OCI-M1 (cell line): Measurements from ENCODE around the gene NAPA.

Experiments
- DNase-seq: peaks from one replicate; lab custom pipeline; 2025; lab: John Stamatoyannopoulos, UW

Gene NAPA

GRCh38 chr19:47521473-47522180 lies 6.8 kb upstream of the NAPA start:
- DNase-seq = no peak

- no peak for DNase-seq
Measured at GRCh38 chr19:47520839-47521238, 6.0 kb upstream of the NAPA start.

GRCh38 chr19:47520343-47520806 lies 5.5 kb upstream of the NAPA start:
- no peak for DNase-seq

GRCh38 chr19:47518854-47519253 lies 4.0 kb upstream of the NAPA start:
- DNase-seq = no peak

- DNase-seq = peak; percentile 67
Measured at GRCh38 chr19:47518139-47518538, 3.3 kb upstream of the NAPA start.

GRCh38 chr19:47514151-47514868 lies 553 bp downstream of the NAPA start:
- DNase-seq = no peak

- DNase-seq = no peak
Measured at GRCh38 chr19:47512948-47513319, 1.9 kb downstream of the NAPA start.

GRCh38 chr19:47512183-47512947 lies 2.5 kb downstream of the NAPA start:
- peak; percentile 44 for DNase-seq

GRCh38 chr19:47511681-47512080 lies 3.2 kb downstream of the NAPA start:
- no peak for DNase-seq

GRCh38 chr19:47511128-47511517 lies 3.7 kb downstream of the NAPA start:
- no peak for DNase-seq

- DNase-seq = no peak
Measured at GRCh38 chr19:47510516-47511127, 4.2 kb downstream of the NAPA start.

GRCh38 chr19:47509973-47510372 lies 4.9 kb downstream of the NAPA start:
- no peak for DNase-seq

- DNase-seq = no peak
Measured at GRCh38 chr19:47509170-47509847, 5.6 kb downstream of the NAPA start.

- no peak for DNase-seq
Measured at GRCh38 chr19:47508721-47509120, 6.1 kb downstream of the NAPA start.

GRCh38 chr19:47507924-47508553 lies 6.8 kb downstream of the NAPA start:
- no peak for DNase-seq

GRCh38 chr19:47507012-47507411 lies 7.9 kb downstream of the NAPA start:
- no peak for DNase-seq

- DNase-seq = no peak
Measured at GRCh38 chr19:47506459-47506858, 8.4 kb downstream of the NAPA start.

GRCh38 chr19:47505506-47505905 lies 9.4 kb downstream of the NAPA start:
- no peak for DNase-seq

GRCh38 chr19:47503826-47504150 lies 11.1 kb downstream of the NAPA start:
- DNase-seq = no peak

GRCh38 chr19:47503130-47503825 lies 11.6 kb downstream of the NAPA start:
- no peak for DNase-seq
